ENCODE measurements around the gene CFAP53. TPM values are rescaled to one million over a fixed set of nuclear protein-coding genes. Genes with fewer than 3 reads are reported as not detected.

CFAP53 gene
- total RNA-seq, 1 donor from 2014 or later = 0.68 TPM

GRCh38 chr18:50188652-50189051, 77.6 kb downstream of the CFAP53 start:
- Histone ChIP-seq H3K36me3 (ENCODE audit: insufficient read depth, low read length) (no peaks in the 10 kb centered on the region), H3K27ac (ENCODE audit: low read depth, low read length) (no peak overlapping the region), H4K20me1 (ENCODE audit: insufficient read depth, low read length) (no peaks in the 10 kb centered on the region), H3K79me2 (ENCODE audit: insufficient read depth, low read length) (no peaks in the 10 kb centered on the region), H3K4me2 (ENCODE audit: low read length) (no peak overlapping the region), H2AFZ (ENCODE audit: low read depth, low read length) (no peak overlapping the region), H3K27me3 (ENCODE audit: insufficient read depth, low read length) (peaks cover 48% of the 10 kb centered on the region), H3K4me3 (ENCODE audit: insufficient read depth, low read depth, low read length) (no peak overlapping the region), H3K9me3 (ENCODE audit: insufficient read depth, low read depth, low read length) (no peaks in the 10 kb centered on the region), H3K4me1 (ENCODE audit: insufficient read depth, low read length) (peaks cover 3% of the 10 kb centered on the region), H3K9ac (ENCODE audit: low read length) (no peak overlapping the region)
- H3K4me3 Mint-ChIP-seq (ENCODE audit: unreplicated experiment) = no peak overlapping the region
- peaks cover 17% of the 10 kb centered on the region for H3K4me1 Mint-ChIP-seq (ENCODE audit: low read depth, unreplicated experiment)
- no peaks in the 10 kb centered on the region for H3K36me3 Mint-ChIP-seq (ENCODE audit: low read depth, unreplicated experiment)
- H3K27me3 Mint-ChIP-seq (ENCODE audit: low read depth, unreplicated experiment) = peaks cover under 1% of the 10 kb centered on the region
- FAIRE-seq = no peak
- H3K27ac Mint-ChIP-seq (ENCODE audit: unreplicated experiment) = no peak overlapping the region
- no peak for DNase-seq (ENCODE audit: low read depth)
- no peak for TF ChIP-seq EZH2 (IDR thresholded peaks at IDR 0.05; ENCODE audit: insufficient read depth, low read length)
- TF ChIP-seq CTCF (IDR thresholded peaks at IDR 0.05; ENCODE audit: insufficient read depth, low read depth, low read length) = no peak
- H3K9me3 Mint-ChIP-seq (ENCODE audit: unreplicated experiment) = peaks cover 2% of the 10 kb centered on the region

- H3K4me1 ChIP-seq (ENCODE audit: insufficient read depth, low read length) = peaks cover 7% of the 10 kb centered on the region
- TF ChIP-seq EZH2 (IDR thresholded peaks at IDR 0.05; ENCODE audit: insufficient read depth, low read length) (no peak), CTCF (IDR thresholded peaks at IDR 0.05; ENCODE audit: insufficient read depth, low read depth, low read length) (no peak)
- Mint-ChIP-seq H3K36me3 (ENCODE audit: low read depth, unreplicated experiment) (no peaks in the 10 kb centered on the region), H3K9me3 (ENCODE audit: unreplicated experiment) (peaks cover 2% of the 10 kb centered on the region), H3K4me3 (ENCODE audit: unreplicated experiment) (no peak overlapping the region), H3K27me3 (ENCODE audit: low read depth, unreplicated experiment) (no peaks in the 10 kb centered on the region), H3K4me1 (ENCODE audit: low read depth, unreplicated experiment) (peaks cover 18% of the 10 kb centered on the region), H3K27ac (ENCODE audit: unreplicated experiment) (no peak overlapping the region)
- H3K4me3 ChIP-seq (ENCODE audit: insufficient read depth, low read depth, low read length) = no peak overlapping the region
- H3K9me3 ChIP-seq (ENCODE audit: insufficient read depth, low read depth, low read length) = no peaks in the 10 kb centered on the region
- no peak for FAIRE-seq
- no peak for DNase-seq (ENCODE audit: low read depth)
- no peak overlapping the region for H3K9ac ChIP-seq (ENCODE audit: low read length)
- H3K27me3 ChIP-seq (ENCODE audit: insufficient read depth, low read length) = peaks cover 40% of the 10 kb centered on the region
- H3K36me3 ChIP-seq (ENCODE audit: insufficient read depth, low read length) = no peaks in the 10 kb centered on the region
- H3K79me2 ChIP-seq (ENCODE audit: insufficient read depth, low read length) = no peaks in the 10 kb centered on the region
- H4K20me1 ChIP-seq (ENCODE audit: insufficient read depth, low read length) = no peaks in the 10 kb centered on the region
- H2AFZ ChIP-seq (ENCODE audit: low read depth, low read length) = no peak overlapping the region
- H3K4me2 ChIP-seq (ENCODE audit: low read length) = no peak overlapping the region
- no peak overlapping the region for H3K27ac ChIP-seq (ENCODE audit: low read depth, low read length)
These were observed 78.6 kb downstream of the CFAP53 start for GRCh38 chr18:50187659-50188058.

GRCh38 chr18:50186385-50186784, 79.9 kb downstream of the CFAP53 start:
- no peak overlapping the region for H3K27ac Mint-ChIP-seq (ENCODE audit: unreplicated experiment)
- no peak overlapping the region for H3K4me3 Mint-ChIP-seq (ENCODE audit: unreplicated experiment)
- Histone ChIP-seq H3K4me3 (ENCODE audit: insufficient read depth, low read depth, low read length) (no peak overlapping the region), H3K9me3 (ENCODE audit: insufficient read depth, low read depth, low read length) (no peaks in the 10 kb centered on the region), H3K79me2 (ENCODE audit: insufficient read depth, low read length) (no peaks in the 10 kb centered on the region), H3K27me3 (ENCODE audit: insufficient read depth, low read length) (peaks cover 27% of the 10 kb centered on the region), H3K4me1 (ENCODE audit: insufficient read depth, low read length) (peaks cover 7% of the 10 kb centered on the region), H3K9ac (ENCODE audit: low read length) (no peak overlapping the region), H4K20me1 (ENCODE audit: insufficient read depth, low read length) (no peaks in the 10 kb centered on the region), H2AFZ (ENCODE audit: low read depth, low read length) (no peak overlapping the region), H3K36me3 (ENCODE audit: insufficient read depth, low read length) (no peaks in the 10 kb centered on the region), H3K27ac (ENCODE audit: low read depth, low read length) (no peak overlapping the region), H3K4me2 (ENCODE audit: low read length) (no peak overlapping the region)
- TF ChIP-seq CTCF (IDR thresholded peaks at IDR 0.05; ENCODE audit: insufficient read depth, low read depth, low read length) = no peak
- TF ChIP-seq EZH2 (IDR thresholded peaks at IDR 0.05; ENCODE audit: insufficient read depth, low read length) = no peak
- no peak for DNase-seq (ENCODE audit: low read depth)
- H3K9me3 Mint-ChIP-seq (ENCODE audit: unreplicated experiment) = peaks cover 2% of the 10 kb centered on the region
- peaks cover 2% of the 10 kb centered on the region for H3K27me3 Mint-ChIP-seq (ENCODE audit: low read depth, unreplicated experiment)
- H3K4me1 Mint-ChIP-seq (ENCODE audit: low read depth, unreplicated experiment) = peaks cover 18% of the 10 kb centered on the region
- H3K36me3 Mint-ChIP-seq (ENCODE audit: low read depth, unreplicated experiment) = no peaks in the 10 kb centered on the region
- no peak for FAIRE-seq

Data from astrocyte (in vitro differentiated cells and primary cell).